Body of pancreas (tissue), 4 donors: ENCODE data around the gene DSCAM.

Experiments used
- CTCF ChIP-seq, 7 experiments: fragments of 450-650 bp in 4 of 7; fragments of 200-600 bp in 3 of 7; sonication (generic) in 3 of 7; IDR thresholded peaks; one replicate each; pipeline ENCODE4 v1.5.1; 2016 to 2019; ENCODE audit warnings: antibody characterized with exemption in 7 of 7
- POLR2A ChIP-seq, 3 donors: fragments of 450-650 bp; IDR thresholded peaks; one replicate each; pipeline ENCODE4 v1.6.1; 2016; ENCODE audit warnings: antibody characterized with exemption in 3 of 3, mild to moderate bottlenecking in 2 of 3

- TF ChIP-seq CTCF (IDR thresholded peaks at IDR 0.05) (no peak), POLR2A (IDR thresholded peaks at IDR 0.05) (no peak)
Measured at GRCh38 chr21:40678681-40679284, 168.2 kb downstream of the DSCAM start.
